Keratinocyte (primary cell): ENCODE data around the gene KCNK5. TPM values are rescaled to one million over a fixed set of nuclear protein-coding genes. Genes with fewer than 3 reads are reported as not detected.

Experiments
- DNase-seq: peaks from one replicate; pipeline ENCODE4 v3.0.0-alpha.2; 2011; ENCODE audit warnings: low read depth, missing footprints, low spot score
- FAIRE-seq: peaks from 2 replicates; lab custom pipeline; 2011; peaks lifted over from hg19 to GRCh38; lab: Jason Lieb, UNC
- H2AFZ ChIP-seq: 2 replicates; pipeline ENCODE4 v1.6.0; 2012; ENCODE audit warnings: low read length, control low read depth, inconsistent platforms; ENCODE audit not compliant: control insufficient read depth
- H3K27ac ChIP-seq: 2 replicates; pipeline ENCODE4 v1.5.1; 2011; ENCODE audit warnings: low read length; ENCODE audit not compliant: control insufficient read depth, insufficient read depth
- H3K27me3 ChIP-seq: 3 replicates; pipeline ENCODE4 v1.6.0; 2011; ENCODE audit warnings: low read length; ENCODE audit not compliant: control insufficient read depth, insufficient read depth; ENCODE audit errors: extremely low read depth
- H3K36me3 ChIP-seq, 2 experiments: 2 replicates in 1 of 2; 3 replicates in 1 of 2; pipeline ENCODE4 v1.5.1; 2011; ENCODE audit warnings: low read length in 2 of 2, mild to moderate bottlenecking in 1 of 2; ENCODE audit not compliant: control insufficient read depth in 2 of 2, insufficient read depth in 2 of 2; ENCODE audit errors: extremely low read depth in 1 of 2
- H3K4me1 ChIP-seq: 3 replicates; pipeline ENCODE4 v1.5.1; 2011; ENCODE audit warnings: low read length; ENCODE audit not compliant: control insufficient read depth, insufficient read depth; ENCODE audit errors: extremely low read depth
- H3K4me2 ChIP-seq: 3 replicates; pipeline ENCODE4 v1.6.0; 2011; ENCODE audit warnings: low read depth, low read length; ENCODE audit not compliant: control insufficient read depth, insufficient read depth; ENCODE audit errors: extremely low read depth
- H3K4me3 ChIP-seq, 3 experiments: fragments of 200-600 bp in 1 of 3; sonication (generic) in 1 of 3; 2 replicates in 2 of 3; 3 replicates in 1 of 3; pipeline ENCODE4 v1.5.1; 2011 to 2016; ENCODE audit warnings: low read length in 3 of 3, mild to moderate bottlenecking in 3 of 3, control low read depth in 2 of 3, inconsistent platforms in 1 of 3, low read depth in 1 of 3, mixed read lengths in 1 of 3, mixed run types in 1 of 3, moderate library complexity in 1 of 3; ENCODE audit not compliant: control insufficient read depth in 2 of 3, insufficient read depth in 2 of 3; ENCODE audit errors: extremely low read depth in 1 of 3
- H3K79me2 ChIP-seq: 2 replicates; pipeline ENCODE4 v1.6.0; 2012; ENCODE audit warnings: low read length; ENCODE audit not compliant: control insufficient read depth, insufficient read depth
- H3K9ac ChIP-seq: 3 replicates; pipeline ENCODE4 v1.6.0; 2011; ENCODE audit warnings: low read length; ENCODE audit not compliant: control insufficient read depth, insufficient read depth; ENCODE audit errors: extremely low read depth
- H3K9me1 ChIP-seq: 3 replicates; pipeline ENCODE4 v1.6.0; 2011; ENCODE audit warnings: low read length; ENCODE audit not compliant: control insufficient read depth, insufficient read depth; ENCODE audit errors: extremely low read depth
- H3K9me3 ChIP-seq: 2 replicates; pipeline ENCODE4 v1.5.1; 2012; ENCODE audit warnings: low read depth, low read length; ENCODE audit not compliant: control insufficient read depth
- H4K20me1 ChIP-seq: 3 replicates; pipeline ENCODE4 v1.6.0; 2011; ENCODE audit warnings: low read length; ENCODE audit not compliant: control insufficient read depth, insufficient read depth; ENCODE audit errors: extremely low read depth
- EZH2 ChIP-seq: IDR thresholded peaks from one replicate; pipeline ENCODE4 v1.6.1; 2012; ENCODE audit warnings: inconsistent platforms, mild to moderate bottlenecking, low read length, moderate library complexity
- dilution Hi-C: fragments of 300-500 bp; cut with MboI; formaldehyde crosslinking; loops from one replicate; pipeline ENCODE4 v1.7.0; 2020; ENCODE audit warnings: low sequenced_read_pairs; ENCODE audit not compliant: extremely low pct_ligation_motif_present
- polyA plus RNA-seq, 5 experiments: library from polyadenylated mRNA; depleted of rRNA in 3 of 5; stranded (reverse) in 3 of 5; stranded (forward) in 1 of 5; unstranded in 1 of 5; fragments of >200 nt; gene quantifications; 1 replicate in 1 of 5; 2 replicates in 3 of 5; 3 replicates in 1 of 5; pipeline versions ENCODE4 v1.2.1 to v1.2.3, GENCODE V29; 2011 to 2012; ENCODE audit warnings: missing spikeins in 2 of 5, low read depth in 1 of 5, low replicate concordance in 1 of 5
- TF ChIP-seq, protein P1 (sequence below), 3 experiments: IDR thresholded peaks in 1 of 3; conservative IDR thresholded peaks in 1 of 3; optimal IDR thresholded peaks in 1 of 3; 2 replicates in 2 of 3; 3 replicates in 1 of 3; pipeline versions ENCODE3 to v1.5.1; 2011; ENCODE audit warnings: low read length in 3 of 3, mild to moderate bottlenecking in 3 of 3, moderate library complexity in 2 of 3, control low read depth in 1 of 3, inconsistent platforms in 1 of 3; ENCODE audit not compliant: insufficient read depth in 2 of 3; ENCODE audit errors: extremely low read depth in 1 of 3

Gene KCNK5
- polyA plus RNA-seq, 1 donor (not counting 4 experiments of a cell fraction or from before 2014, with no cell fraction given): not detected

DNA sequence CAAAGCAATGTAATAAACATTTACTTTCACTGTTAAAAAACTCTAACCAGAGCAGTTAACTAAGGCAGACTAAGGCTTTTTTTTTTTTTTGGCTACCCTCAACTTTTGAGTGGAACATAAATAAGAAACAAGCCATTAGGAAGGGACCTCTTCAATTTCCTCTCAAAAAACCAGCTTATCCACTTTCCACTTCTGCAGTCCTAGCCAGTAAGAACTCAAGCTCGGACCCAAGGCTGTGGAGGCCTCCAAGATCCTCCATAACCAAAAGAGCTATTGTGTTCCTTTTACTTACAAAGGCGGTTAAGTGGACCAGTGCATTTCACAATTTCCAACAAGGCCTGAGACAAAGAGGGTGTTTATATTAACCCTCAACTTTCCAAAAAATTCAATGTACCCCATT lies 5.3 kb downstream of the KCNK5 start:
- Histone ChIP-seq H2AFZ (no peak overlapping the region), H3K79me2 (no peaks in the 10 kb centered on the region), H3K9me3 (no peaks in the 10 kb centered on the region), H3K9ac (no peak overlapping the region), H3K4me3 (no peak overlapping the region), H3K4me1 (peaks cover 8% of the 10 kb centered on the region), H3K27ac (no peak overlapping the region), H3K4me2 (no peak overlapping the region), H3K9me1 (no peaks in the 10 kb centered on the region), H4K20me1 (no peaks in the 10 kb centered on the region), H3K27me3 (peaks cover 23% of the 10 kb centered on the region), H3K36me3 (no peaks in the 10 kb centered on the region)
- dilution Hi-C loops: no loop called here
- DNase-seq (no peak), FAIRE-seq (no peak)
- TF ChIP-seq, protein P1, sequence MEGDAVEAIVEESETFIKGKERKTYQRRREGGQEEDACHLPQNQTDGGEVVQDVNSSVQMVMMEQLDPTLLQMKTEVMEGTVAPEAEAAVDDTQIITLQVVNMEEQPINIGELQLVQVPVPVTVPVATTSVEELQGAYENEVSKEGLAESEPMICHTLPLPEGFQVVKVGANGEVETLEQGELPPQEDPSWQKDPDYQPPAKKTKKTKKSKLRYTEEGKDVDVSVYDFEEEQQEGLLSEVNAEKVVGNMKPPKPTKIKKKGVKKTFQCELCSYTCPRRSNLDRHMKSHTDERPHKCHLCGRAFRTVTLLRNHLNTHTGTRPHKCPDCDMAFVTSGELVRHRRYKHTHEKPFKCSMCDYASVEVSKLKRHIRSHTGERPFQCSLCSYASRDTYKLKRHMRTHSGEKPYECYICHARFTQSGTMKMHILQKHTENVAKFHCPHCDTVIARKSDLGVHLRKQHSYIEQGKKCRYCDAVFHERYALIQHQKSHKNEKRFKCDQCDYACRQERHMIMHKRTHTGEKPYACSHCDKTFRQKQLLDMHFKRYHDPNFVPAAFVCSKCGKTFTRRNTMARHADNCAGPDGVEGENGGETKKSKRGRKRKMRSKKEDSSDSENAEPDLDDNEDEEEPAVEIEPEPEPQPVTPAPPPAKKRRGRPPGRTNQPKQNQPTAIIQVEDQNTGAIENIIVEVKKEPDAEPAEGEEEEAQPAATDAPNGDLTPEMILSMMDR (optimal IDR thresholded peaks at IDR 0.05 in 1 of 3, IDR thresholded peaks at IDR 0.05 in 1 of 3, conservative IDR thresholded peaks at IDR 0.05 in 1 of 3; ENCODE audit: extremely low read depth in 1 of 3, insufficient read depth in 2 of 3, low read length in 3 of 3): no peak
- TF ChIP-seq EZH2: no peak

DNA sequence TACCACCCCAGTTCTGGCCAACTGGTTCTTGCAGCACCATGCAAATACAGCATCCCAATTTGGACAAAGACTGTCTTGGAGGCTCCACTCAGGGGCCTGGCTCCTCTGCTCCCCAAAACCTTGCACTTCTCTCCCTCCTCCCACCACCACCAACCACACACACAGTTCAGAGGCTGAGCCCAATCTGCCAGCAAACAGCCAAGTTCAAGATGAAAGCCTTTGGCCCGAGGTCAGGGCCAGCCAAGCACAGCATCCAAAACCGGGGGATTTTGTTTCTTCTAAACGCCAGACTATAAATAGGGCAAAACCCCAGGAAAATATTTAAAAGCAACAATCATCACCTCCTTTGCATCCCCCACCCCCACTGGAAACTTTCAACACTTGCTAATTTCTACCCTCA lies 5.7 kb downstream of the KCNK5 start:
- H3K4me3 ChIP-seq: no peak overlapping the region
- peaks cover 3% of the 10 kb centered on the region for H3K4me1 ChIP-seq
- no peaks in the 10 kb centered on the region for H3K36me3 ChIP-seq
- no peak for TF ChIP-seq EZH2
- TF ChIP-seq, protein P1 (optimal IDR thresholded peaks at IDR 0.05 in 1 of 3, IDR thresholded peaks at IDR 0.05 in 1 of 3, conservative IDR thresholded peaks at IDR 0.05 in 1 of 3; ENCODE audit: extremely low read depth in 1 of 3, insufficient read depth in 2 of 3, low read length in 3 of 3): no peak
- no peak overlapping the region for H3K4me2 ChIP-seq
- peaks cover 19% of the 10 kb centered on the region for H3K27me3 ChIP-seq
- no peaks in the 10 kb centered on the region for H3K9me1 ChIP-seq
- H3K79me2 ChIP-seq: no peaks in the 10 kb centered on the region
- no peak overlapping the region for H2AFZ ChIP-seq
- H3K27ac ChIP-seq: no peak overlapping the region
- DNase-seq (no peak), FAIRE-seq (no peak)
- no peak overlapping the region for H3K9ac ChIP-seq
- no peaks in the 10 kb centered on the region for H3K9me3 ChIP-seq
- dilution Hi-C loops: no loop called here
- no peaks in the 10 kb centered on the region for H4K20me1 ChIP-seq
